ENCODE measurements around the gene AFM. TPM values are rescaled to one million over a fixed set of nuclear protein-coding genes. Genes with fewer than 3 reads are reported as not detected.

AFM gene
- total and polyA plus RNA-seq, 2 of the 13 experiments (the other 11 are each of a cell fraction or from before 2014, with no cell fraction given), result 0.13 to 1.8 TPM

DNA sequence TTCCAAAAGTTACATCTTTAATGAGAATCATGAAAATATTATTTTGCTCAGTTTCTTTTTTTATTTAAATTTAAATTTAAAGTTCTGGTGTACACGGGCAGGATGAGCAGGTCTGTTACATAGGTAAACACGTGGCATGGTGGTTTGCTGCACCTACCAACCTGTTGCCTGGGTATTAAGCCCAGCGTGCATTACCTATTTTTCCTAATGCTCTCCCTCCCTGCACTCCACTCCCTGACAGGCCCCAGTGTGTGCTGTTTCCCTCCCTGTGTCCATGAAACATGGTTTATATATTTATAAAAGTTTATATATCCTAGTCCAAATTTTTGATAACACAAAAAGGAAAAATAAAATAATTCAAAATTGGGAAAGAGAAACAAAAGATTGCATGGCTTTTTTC lies 41.6 kb upstream of the AFM start:
- Histone ChIP-seq H3K9ac (ENCODE audit: insufficient read depth, low read depth, low read length) (peak overlapping the region; percentile 75), H3K27me3 (ENCODE audit: control insufficient read depth in 1 of 2, insufficient read depth in 2 of 2, low read length in 2 of 2) (no peaks in the 10 kb centered on the region), H3K36me3 (replicated peaks in 1 of 2; ENCODE audit: control insufficient read depth in 1 of 2, insufficient read depth in 2 of 2, low read length in 2 of 2) (peaks cover 6 to 25% of the 10 kb centered on the region in 2 experiments), H4K20me1 (ENCODE audit: insufficient read depth, low read length) (peaks cover 3% of the 10 kb centered on the region; the same call in 1 of the 2 replicates), H3K9me3 (ENCODE audit: low read length) (no peaks in the 10 kb centered on the region), H3K4me2 (ENCODE audit: low read depth, low read length) (peak overlapping the region; percentile 82), H3K27ac (ENCODE audit: extremely low read length, insufficient read depth, low read length) (peak overlapping the region; percentile 98), H3K4me1 (ENCODE audit: insufficient read depth, low read length) (peaks cover 68% of the 10 kb centered on the region), H3K4me3 (replicated peaks in 1 of 3; ENCODE audit: insufficient read depth in 1 of 3, low read depth in 2 of 3, low read length in 3 of 3) (peak overlapping the region; percentile 68 to 80 (median 70); a peak in 5 of 6 replicates), H2AFZ (ENCODE audit: low read length) (no peak overlapping the region), H3K79me2 (ENCODE audit: insufficient read depth, low read length) (peaks cover 70% of the 10 kb centered on the region)
- intact Hi-C loops (cut with micrococcal nuclease; ENCODE audit: unreplicated experiment) (loop anchor here (10.0 kb wide), 2 partner anchors 185 to 215 kb away; partner anchors contain the start of gene ANKRD17), in situ Hi-C loops (cut with HindIII; ENCODE audit: extremely low pct_ligation_motif_present, low pct_unique_long_range_greater_than_20kb) (loop anchor here (5.0 kb wide), 1 partner anchor 98 kb away; no protein-coding TSS in a partner anchor)
- FAIRE-seq (no peak), ATAC-seq (no peak), DNase-seq (ENCODE audit: low spot score) (no peak)
- WGBS (ENCODE audit: low lambda C conversion rate), result 15% methylated on average over 3 of the region's 3 CpGs
- ChIA-PET POLR2A (interaction anchor here (0.6 kb wide), 1 partner anchor 15 kb away, joined by 3 read pairs; no protein-coding TSS in a partner anchor), CTCF (ENCODE audit: low intra/inter-chr PET ratio, low total read pairs) (no interaction called here)
- no TSS peak for BruUV-seq (replicated peaks)
- TF ChIP-seq GTF2F1 (IDR thresholded peaks at IDR 0.05; ENCODE audit: low read length) (no peak), RARA (CRISPR knock-in tag; IDR thresholded peaks at IDR 0.05) (no peak), RFX5 (IDR thresholded peaks at IDR 0.05; ENCODE audit: low read depth, low read length) (no peak), HMGA1 (CRISPR knock-in tag; conservative IDR thresholded peaks at IDR 0.05) (no peak), SMAD9 (CRISPR knock-in tag; IDR thresholded peaks at IDR 0.05) (no peak), TBP (CRISPR knock-in tag; IDR thresholded peaks at IDR 0.05) (no peak), POLR2A (IDR thresholded peaks at IDR 0.05; ENCODE audit: insufficient read depth in 1 of 2, low read depth in 2 of 2, low read length in 2 of 2) (peak in 1 of 2 experiments; percentile 76; a peak in 2 of 4 replicates), SIN3A (IDR thresholded peaks at IDR 0.05; ENCODE audit: borderline replicate concordance, low read depth, low read length) (0 out of 2 replicates have a peak, but pooled peaks have one; percentile 30), ZNF720 (CRISPR knock-in tag; IDR thresholded peaks at IDR 0.05) (no peak), ZSCAN31 (CRISPR knock-in tag; IDR thresholded peaks at IDR 0.05; ENCODE audit: low read depth) (no peak), ESRRA (CRISPR knock-in tag; IDR thresholded peaks at IDR 0.05; ENCODE audit: low read depth) (no peak), MBD4 (IDR thresholded peaks at IDR 0.05; ENCODE audit: borderline replicate concordance, low read length) (peak; percentile 68; the same call in 1 of the 2 replicates), ZNF317 (CRISPR knock-in tag; IDR thresholded peaks at IDR 0.05) (no peak), PAF1 (CRISPR knock-in tag; IDR thresholded peaks at IDR 0.05) (peak; percentile 80; the same call in 1 of the 2 replicates), MLLT10 (CRISPR knock-in tag; IDR thresholded peaks at IDR 0.05) (peak; percentile 65; the same call in 1 of the 2 replicates), ZNF672 (CRISPR knock-in tag; IDR thresholded peaks at IDR 0.05) (0 out of 2 replicates have a peak, but pooled peaks have one; percentile 10), PHF8 (CRISPR knock-in tag; IDR thresholded peaks at IDR 0.05) (no peak), ATF7 (IDR thresholded peaks at IDR 0.05) (no peak), ATF7 (CRISPR knock-in tag; IDR thresholded peaks at IDR 0.05) (no peak), SAP130 (CRISPR knock-in tag; IDR thresholded peaks at IDR 0.05; ENCODE audit: low read depth) (peak; percentile 40)
- TF ChIP-seq, protein P1, sequence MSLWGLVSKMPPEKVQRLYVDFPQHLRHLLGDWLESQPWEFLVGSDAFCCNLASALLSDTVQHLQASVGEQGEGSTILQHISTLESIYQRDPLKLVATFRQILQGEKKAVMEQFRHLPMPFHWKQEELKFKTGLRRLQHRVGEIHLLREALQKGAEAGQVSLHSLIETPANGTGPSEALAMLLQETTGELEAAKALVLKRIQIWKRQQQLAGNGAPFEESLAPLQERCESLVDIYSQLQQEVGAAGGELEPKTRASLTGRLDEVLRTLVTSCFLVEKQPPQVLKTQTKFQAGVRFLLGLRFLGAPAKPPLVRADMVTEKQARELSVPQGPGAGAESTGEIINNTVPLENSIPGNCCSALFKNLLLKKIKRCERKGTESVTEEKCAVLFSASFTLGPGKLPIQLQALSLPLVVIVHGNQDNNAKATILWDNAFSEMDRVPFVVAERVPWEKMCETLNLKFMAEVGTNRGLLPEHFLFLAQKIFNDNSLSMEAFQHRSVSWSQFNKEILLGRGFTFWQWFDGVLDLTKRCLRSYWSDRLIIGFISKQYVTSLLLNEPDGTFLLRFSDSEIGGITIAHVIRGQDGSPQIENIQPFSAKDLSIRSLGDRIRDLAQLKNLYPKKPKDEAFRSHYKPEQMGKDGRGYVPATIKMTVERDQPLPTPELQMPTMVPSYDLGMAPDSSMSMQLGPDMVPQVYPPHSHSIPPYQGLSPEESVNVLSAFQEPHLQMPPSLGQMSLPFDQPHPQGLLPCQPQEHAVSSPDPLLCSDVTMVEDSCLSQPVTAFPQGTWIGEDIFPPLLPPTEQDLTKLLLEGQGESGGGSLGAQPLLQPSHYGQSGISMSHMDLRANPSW (CRISPR knock-in tag; IDR thresholded peaks at IDR 0.05; ENCODE audit: borderline replicate concordance), result no peak
- TF ChIP-seq, protein P2, sequence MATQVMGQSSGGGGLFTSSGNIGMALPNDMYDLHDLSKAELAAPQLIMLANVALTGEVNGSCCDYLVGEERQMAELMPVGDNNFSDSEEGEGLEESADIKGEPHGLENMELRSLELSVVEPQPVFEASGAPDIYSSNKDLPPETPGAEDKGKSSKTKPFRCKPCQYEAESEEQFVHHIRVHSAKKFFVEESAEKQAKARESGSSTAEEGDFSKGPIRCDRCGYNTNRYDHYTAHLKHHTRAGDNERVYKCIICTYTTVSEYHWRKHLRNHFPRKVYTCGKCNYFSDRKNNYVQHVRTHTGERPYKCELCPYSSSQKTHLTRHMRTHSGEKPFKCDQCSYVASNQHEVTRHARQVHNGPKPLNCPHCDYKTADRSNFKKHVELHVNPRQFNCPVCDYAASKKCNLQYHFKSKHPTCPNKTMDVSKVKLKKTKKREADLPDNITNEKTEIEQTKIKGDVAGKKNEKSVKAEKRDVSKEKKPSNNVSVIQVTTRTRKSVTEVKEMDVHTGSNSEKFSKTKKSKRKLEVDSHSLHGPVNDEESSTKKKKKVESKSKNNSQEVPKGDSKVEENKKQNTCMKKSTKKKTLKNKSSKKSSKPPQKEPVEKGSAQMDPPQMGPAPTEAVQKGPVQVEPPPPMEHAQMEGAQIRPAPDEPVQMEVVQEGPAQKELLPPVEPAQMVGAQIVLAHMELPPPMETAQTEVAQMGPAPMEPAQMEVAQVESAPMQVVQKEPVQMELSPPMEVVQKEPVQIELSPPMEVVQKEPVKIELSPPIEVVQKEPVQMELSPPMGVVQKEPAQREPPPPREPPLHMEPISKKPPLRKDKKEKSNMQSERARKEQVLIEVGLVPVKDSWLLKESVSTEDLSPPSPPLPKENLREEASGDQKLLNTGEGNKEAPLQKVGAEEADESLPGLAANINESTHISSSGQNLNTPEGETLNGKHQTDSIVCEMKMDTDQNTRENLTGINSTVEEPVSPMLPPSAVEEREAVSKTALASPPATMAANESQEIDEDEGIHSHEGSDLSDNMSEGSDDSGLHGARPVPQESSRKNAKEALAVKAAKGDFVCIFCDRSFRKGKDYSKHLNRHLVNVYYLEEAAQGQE (IDR thresholded peaks at IDR 0.05; ENCODE audit: borderline replicate concordance in 1 of 2, low read depth in 1 of 2, low read length in 2 of 2), result peak in 1 of 2 experiments; percentile 30; a peak in 1 of 4 replicates
